ENCODE data around the gene COPB1. TPM values are rescaled to one million over a fixed set of nuclear protein-coding genes. Genes with fewer than 3 reads are reported as not detected.

Gene COPB1
- polyA plus RNA-seq, 1 donor (not counting 4 experiments of a cell fraction or from before 2014, with no cell fraction given), result 169 TPM

DNA sequence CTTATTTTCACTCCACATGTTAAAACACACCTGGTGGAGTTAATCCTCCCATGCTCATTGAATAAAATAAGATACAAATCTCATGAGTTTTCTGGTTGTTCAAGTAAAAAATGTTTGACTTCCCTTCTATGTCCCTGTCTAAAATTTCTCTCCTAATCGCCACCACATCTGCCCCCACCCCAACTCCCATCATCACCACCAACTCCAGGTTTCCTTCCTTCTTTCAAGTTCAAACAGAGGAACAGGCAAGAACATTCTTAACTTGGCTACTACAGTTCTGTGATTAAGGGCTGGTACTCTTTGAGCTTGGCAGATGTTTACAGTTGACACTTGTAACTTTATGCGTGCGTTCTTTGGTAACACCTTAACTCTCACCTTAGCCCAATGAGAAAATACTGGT, 29.7 kb upstream of the COPB1 start:
- dilution Hi-C loops (cut with MboI; ENCODE audit: extremely low pct_ligation_motif_present, low sequenced_read_pairs), result no loop called here
- no peak overlapping the region for H2AFZ ChIP-seq (ENCODE audit: control insufficient read depth, low read length)
- FAIRE-seq, result no peak
- no peaks in the 10 kb centered on the region for H3K9me3 ChIP-seq (ENCODE audit: control insufficient read depth, low read depth, low read length)
- no peak overlapping the region for H3K4me2 ChIP-seq (ENCODE audit: control insufficient read depth, extremely low read depth, insufficient read depth, low read depth, low read length)
- no peaks in the 10 kb centered on the region for H3K9me1 ChIP-seq (ENCODE audit: control insufficient read depth, extremely low read depth, insufficient read depth, low read length)
- no peaks in the 10 kb centered on the region for H4K20me1 ChIP-seq (ENCODE audit: control insufficient read depth, extremely low read depth, insufficient read depth, low read length)
- H3K9ac ChIP-seq (ENCODE audit: control insufficient read depth, extremely low read depth, insufficient read depth, low read length), result no peak overlapping the region
- DNase-seq (ENCODE audit: low read depth, low spot score), result no peak
- H3K4me3 ChIP-seq (ENCODE audit: control insufficient read depth in 2 of 3, extremely low read depth in 1 of 3, insufficient read depth in 2 of 3, low read depth in 1 of 3, low read length in 3 of 3), result no peak overlapping the region
- TF ChIP-seq, protein P1, sequence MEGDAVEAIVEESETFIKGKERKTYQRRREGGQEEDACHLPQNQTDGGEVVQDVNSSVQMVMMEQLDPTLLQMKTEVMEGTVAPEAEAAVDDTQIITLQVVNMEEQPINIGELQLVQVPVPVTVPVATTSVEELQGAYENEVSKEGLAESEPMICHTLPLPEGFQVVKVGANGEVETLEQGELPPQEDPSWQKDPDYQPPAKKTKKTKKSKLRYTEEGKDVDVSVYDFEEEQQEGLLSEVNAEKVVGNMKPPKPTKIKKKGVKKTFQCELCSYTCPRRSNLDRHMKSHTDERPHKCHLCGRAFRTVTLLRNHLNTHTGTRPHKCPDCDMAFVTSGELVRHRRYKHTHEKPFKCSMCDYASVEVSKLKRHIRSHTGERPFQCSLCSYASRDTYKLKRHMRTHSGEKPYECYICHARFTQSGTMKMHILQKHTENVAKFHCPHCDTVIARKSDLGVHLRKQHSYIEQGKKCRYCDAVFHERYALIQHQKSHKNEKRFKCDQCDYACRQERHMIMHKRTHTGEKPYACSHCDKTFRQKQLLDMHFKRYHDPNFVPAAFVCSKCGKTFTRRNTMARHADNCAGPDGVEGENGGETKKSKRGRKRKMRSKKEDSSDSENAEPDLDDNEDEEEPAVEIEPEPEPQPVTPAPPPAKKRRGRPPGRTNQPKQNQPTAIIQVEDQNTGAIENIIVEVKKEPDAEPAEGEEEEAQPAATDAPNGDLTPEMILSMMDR (optimal IDR thresholded peaks at IDR 0.05 in 1 of 3, IDR thresholded peaks at IDR 0.05 in 1 of 3, conservative IDR thresholded peaks at IDR 0.05 in 1 of 3; ENCODE audit: extremely low read depth in 1 of 3, insufficient read depth in 2 of 3, low read length in 3 of 3), result no peak
- no peak for TF ChIP-seq EZH2 (IDR thresholded peaks at IDR 0.05; ENCODE audit: low read length)
- H3K27ac ChIP-seq (ENCODE audit: control insufficient read depth, insufficient read depth, low read length), result no peak overlapping the region
- H3K36me3 ChIP-seq (ENCODE audit: control insufficient read depth in 2 of 2, extremely low read depth in 1 of 2, insufficient read depth in 2 of 2, low read length in 2 of 2), result no peaks in the 10 kb centered on the region
- H3K4me1 ChIP-seq (ENCODE audit: control insufficient read depth, extremely low read depth, insufficient read depth, low read length), result no peaks in the 10 kb centered on the region
- no peaks in the 10 kb centered on the region for H3K79me2 ChIP-seq (ENCODE audit: control insufficient read depth, insufficient read depth, low read length)
- no peaks in the 10 kb centered on the region for H3K27me3 ChIP-seq (ENCODE audit: control insufficient read depth, extremely low read depth, insufficient read depth, low read length)

DNA sequence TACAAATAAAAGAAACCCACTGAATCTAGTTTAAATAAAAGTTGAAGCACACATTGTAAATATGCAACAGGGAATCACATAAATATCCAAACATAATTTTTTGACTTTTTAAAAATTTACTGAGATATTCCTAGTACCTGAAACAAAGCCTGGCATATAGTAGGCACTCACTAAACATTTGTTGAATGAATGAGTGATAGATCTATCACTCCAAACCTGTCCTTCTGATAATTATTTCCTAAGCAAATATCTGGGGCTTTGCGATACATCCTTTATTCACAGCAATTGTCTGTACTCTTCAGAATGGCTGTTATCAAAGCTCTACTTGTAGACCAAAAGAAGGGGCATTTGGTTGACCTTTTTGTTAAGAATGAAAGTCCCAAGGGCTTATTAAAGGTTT, 23.2 kb upstream of the COPB1 start:
- Histone ChIP-seq H3K9me1 (ENCODE audit: control insufficient read depth, extremely low read depth, insufficient read depth, low read length) (no peaks in the 10 kb centered on the region), H3K4me3 (ENCODE audit: control insufficient read depth in 2 of 3, extremely low read depth in 1 of 3, insufficient read depth in 2 of 3, low read depth in 1 of 3, low read length in 3 of 3) (no peak overlapping the region)
- TF ChIP-seq, protein P1 (optimal IDR thresholded peaks at IDR 0.05 in 1 of 3, IDR thresholded peaks at IDR 0.05 in 1 of 3, conservative IDR thresholded peaks at IDR 0.05 in 1 of 3; ENCODE audit: extremely low read depth in 1 of 3, insufficient read depth in 2 of 3, low read length in 3 of 3), result no peak
- TF ChIP-seq EZH2 (IDR thresholded peaks at IDR 0.05; ENCODE audit: low read length), result no peak

More for the DNA sequence above, 23.2 kb upstream of the COPB1 start:
- H3K27me3 ChIP-seq (ENCODE audit: control insufficient read depth, extremely low read depth, insufficient read depth, low read length), result no peaks in the 10 kb centered on the region
- H4K20me1 ChIP-seq (ENCODE audit: control insufficient read depth, extremely low read depth, insufficient read depth, low read length), result no peaks in the 10 kb centered on the region
- no peak overlapping the region for H2AFZ ChIP-seq (ENCODE audit: control insufficient read depth, low read length)
- peaks cover 22% of the 10 kb centered on the region for H3K79me2 ChIP-seq (ENCODE audit: control insufficient read depth, insufficient read depth, low read length)
- H3K9ac ChIP-seq (ENCODE audit: control insufficient read depth, extremely low read depth, insufficient read depth, low read length), result no peak overlapping the region
- H3K36me3 ChIP-seq (ENCODE audit: control insufficient read depth in 2 of 2, extremely low read depth in 1 of 2, insufficient read depth in 2 of 2, low read length in 2 of 2), result no peaks in the 10 kb centered on the region
- no peak overlapping the region for H3K27ac ChIP-seq (ENCODE audit: control insufficient read depth, insufficient read depth, low read length)
- no peaks in the 10 kb centered on the region for H3K9me3 ChIP-seq (ENCODE audit: control insufficient read depth, low read depth, low read length)
- dilution Hi-C loops (cut with MboI; ENCODE audit: extremely low pct_ligation_motif_present, low sequenced_read_pairs), result no loop called here
- peaks cover 7% of the 10 kb centered on the region for H3K4me1 ChIP-seq (ENCODE audit: control insufficient read depth, extremely low read depth, insufficient read depth, low read length)
- FAIRE-seq (no peak), DNase-seq (ENCODE audit: low read depth, low spot score) (no peak)
- no peak overlapping the region for H3K4me2 ChIP-seq (ENCODE audit: control insufficient read depth, extremely low read depth, insufficient read depth, low read depth, low read length)

Measured in keratinocyte (primary cell).